LHCN-M2 (cell line): ENCODE measurements around the gene ARL4C. TPM values are rescaled to one million over a fixed set of nuclear protein-coding genes. Genes with fewer than 3 reads are reported as not detected.
A peak's percentile ranks its signal among the peaks of the same experiment; 100 is the strongest.

Experiments used
- DNase-seq: peaks from one replicate; pipeline ENCODE4 v3.0.0-alpha.2; 2012; ENCODE audit warnings: low read depth
- polyA plus RNA-seq: library from polyadenylated mRNA; unstranded; fragments of >200 nt; gene quantifications from one replicate; pipeline ENCODE4 v1.2.1, GENCODE V29; 2012; ENCODE audit warnings: missing spikeins
- total RNA-seq: library from RNA; depleted of rRNA; stranded (reverse); fragments of >200 nt; gene quantifications from 2 replicates; pipeline ENCODE4 v1.2.3, GENCODE V29; 2014; rRNA removed

ARL4C gene, protein sequence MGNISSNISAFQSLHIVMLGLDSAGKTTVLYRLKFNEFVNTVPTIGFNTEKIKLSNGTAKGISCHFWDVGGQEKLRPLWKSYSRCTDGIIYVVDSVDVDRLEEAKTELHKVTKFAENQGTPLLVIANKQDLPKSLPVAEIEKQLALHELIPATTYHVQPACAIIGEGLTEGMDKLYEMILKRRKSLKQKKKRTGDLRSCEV
- total RNA-seq, result 17.1 and 19.6 TPM in 2 replicates
- 10.5 TPM for polyA plus RNA-seq

DNA sequence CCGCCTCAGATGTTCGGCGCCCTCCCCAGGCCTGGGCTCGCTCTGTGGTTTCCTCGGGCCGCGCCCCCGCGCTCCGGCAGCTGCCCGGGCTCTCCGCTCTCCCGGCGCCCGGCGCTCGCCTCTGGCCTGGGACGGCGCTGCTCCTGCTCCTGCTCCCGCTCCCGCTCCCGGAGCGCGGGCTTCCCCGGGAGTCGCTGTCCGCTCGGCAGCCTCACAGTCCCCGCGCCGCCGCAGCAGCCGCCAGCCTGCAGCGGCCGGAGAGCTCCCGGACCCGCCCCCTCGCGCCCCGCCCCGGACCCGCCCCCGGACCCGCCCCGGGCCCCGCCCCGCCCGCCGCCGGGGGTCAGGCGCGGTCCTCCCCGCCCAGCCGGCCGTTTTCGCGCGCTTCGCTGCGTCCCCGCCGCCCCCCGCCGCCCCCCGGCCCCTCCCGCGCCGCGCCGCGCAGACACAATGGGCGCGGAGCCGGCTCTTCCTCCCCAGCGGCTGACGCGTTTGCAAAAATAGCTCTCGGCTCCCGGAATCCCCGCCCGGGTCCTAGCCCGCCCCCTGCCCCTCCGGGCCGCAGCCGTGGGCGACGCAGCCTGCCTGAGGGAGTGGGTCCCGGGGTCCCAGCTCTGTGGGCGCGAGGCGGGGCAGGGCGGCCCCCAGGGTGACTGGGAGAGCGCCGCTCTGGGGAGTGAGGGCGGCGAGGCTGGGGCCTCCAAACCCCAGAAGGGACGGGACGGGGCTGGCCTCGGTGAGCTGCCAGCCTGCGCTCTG is at the start of gene ARL4C:
Gene ARL4C (minus strand): TSS at position 247 of the 759 bp plus-strand sequence. CDS start 495 bp downstream, outside the sequence.
- peak; percentile 60 for DNase-seq

DNA sequence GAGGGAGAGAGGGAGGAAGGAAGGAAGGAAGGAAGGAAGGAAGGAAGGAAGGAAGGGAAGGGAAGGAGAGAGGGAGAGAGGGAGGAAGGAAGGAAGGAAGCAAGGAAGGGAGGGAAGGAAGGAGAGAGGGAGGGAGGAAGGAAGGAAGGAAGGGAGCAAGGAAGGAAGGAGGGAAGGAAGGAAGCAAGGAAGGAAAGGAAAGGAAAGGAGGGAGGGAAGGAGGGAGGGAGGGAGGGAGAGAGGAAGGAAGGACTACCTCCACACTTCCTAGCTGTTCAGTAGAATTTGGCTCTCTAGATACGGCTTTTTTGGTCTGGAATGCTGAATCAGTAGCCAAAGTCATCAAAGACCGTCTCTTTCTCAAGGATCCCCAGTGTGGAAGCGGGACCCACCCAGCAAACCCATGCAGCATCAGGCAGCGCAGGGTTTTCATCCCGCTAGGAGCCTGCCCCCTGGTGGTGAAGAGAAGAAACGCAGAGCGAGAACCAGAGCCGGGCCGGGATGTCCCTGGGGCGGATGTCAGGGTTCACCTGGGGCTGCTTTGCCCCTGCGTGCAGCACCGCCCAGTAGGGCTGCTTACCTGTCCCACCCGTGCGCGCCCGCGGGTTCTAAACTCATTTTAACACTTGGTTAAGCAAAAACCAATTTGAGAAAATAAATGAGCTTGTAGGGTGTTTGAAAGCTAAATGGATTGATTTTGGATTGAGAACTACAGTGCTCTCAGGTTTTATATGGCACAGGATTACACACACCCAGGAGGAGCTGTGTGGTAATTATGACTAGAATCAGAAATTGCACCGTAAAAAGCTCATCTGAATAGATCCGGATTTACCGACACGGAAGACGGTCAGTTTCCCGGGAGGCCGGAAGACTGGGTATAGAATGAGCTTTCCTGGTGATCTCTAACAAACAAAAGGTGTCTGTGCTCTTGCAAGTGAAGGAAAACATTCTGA is 48.1 kb upstream of the ARL4C start:
- DNase-seq, result peak; percentile 60

DNA sequence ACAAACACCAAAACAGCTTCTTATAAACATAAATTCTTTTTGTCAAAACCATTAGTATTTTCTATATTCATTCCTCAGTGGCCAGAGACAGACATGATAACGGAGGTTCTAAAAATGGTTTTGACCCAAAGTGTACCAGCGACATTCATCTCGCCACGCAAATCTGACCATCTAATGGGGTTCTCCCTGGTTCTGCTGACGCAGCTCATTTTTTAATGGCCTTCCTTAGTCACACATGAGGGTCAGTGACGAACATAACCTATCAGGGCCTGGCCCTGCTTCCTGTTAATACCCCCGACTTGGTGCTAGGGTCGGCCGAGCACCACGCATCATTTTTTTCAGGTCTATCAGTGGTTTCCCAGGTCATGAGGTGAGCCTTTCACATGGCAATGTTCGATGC is 45.9 kb upstream of the ARL4C start:
- no peak for DNase-seq

DNA sequence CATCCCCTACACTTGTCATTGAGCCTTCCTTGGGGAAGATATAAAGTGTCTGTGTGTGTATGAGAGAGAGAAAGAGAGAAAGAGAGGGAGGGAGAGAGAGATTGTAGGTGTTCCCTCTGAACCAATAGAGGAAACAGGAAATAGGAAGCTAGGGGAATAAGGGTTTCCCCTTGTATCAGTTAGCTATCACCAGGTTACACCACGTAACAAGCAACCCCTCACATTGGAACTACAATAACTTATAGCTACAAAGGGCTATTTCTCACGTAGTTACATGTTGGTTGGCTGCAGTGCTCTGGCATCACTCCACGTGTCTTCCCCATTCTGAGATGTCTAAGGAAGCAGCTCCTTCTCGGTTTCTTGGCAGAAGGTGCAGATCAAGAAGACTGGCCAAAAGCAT is 41.0 kb upstream of the ARL4C start:
- DNase-seq, result no peak

DNA sequence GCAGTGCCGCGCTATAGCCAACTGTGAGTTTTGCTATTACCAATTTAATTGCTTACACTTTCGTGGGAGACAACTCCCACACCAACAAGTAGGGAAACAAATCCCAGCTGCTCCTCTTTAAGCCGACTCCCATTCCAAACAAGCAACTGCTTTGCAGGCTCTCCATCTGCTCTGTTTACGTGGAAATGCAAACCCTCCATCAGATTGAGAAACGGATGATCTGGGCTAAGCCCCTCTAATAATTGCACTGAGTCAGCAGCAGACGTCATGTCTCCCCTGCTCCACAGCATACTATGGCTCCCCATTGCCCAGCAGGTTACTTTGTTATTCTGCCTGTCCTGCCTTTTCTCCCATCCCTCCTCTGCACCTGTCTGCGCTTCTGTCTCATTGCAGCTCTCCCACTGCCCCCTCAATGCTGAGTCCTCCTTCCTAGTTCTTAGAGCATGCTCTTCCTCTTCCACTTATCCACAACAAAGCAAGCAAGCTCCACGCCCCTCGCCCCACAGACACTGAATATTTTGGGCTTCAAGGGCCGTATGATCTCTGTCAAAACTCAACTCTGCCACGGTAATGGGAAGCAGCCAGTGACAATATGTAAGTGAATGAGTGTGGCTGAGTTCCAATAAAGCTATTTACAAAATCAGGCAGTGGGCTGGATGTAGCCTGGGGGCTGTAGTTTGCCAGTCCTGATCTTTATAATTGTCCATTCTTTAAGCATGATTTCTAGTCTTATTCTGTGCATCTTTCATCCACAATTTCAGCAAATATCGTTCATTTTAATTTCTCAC is 39.5 kb upstream of the ARL4C start:
- DNase-seq, result no peak

DNA sequence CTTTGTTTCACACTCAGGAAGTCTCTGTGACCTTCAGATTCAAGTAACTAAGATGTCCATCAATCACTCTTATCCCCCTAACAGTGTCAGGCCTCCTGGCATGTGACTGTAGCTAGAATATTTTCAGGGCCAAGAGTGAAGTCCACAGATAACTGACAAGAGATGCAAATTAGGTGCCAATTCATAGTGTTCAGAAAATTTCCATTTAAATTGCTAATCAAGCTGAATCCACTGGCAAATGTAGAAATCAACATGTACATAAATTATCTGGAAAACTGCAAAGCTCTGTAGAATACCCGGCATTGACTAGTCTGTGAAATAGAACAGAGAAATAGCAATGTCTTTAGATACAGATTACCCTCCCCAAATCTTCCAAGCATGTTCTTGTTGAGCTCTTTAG is 38.6 kb upstream of the ARL4C start:
- no peak for DNase-seq

DNA sequence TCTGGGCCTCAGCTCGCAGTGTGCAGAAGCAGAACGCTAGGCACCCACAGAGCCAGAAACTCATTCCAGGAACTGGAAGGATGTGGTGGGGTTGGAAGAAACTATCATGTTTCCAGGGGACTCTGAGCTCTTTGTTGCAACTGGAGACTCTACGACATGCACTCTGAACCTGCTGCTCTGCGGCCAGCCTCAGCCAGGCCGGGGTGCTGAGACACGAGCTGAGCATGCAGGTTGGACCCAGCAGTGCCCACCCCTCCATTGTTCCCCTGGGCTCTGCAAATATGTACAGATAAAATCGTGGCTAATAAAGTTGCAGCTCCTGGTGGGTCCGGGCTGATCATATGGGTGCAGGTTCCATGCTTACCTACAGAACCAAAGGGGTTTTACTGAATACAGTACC is 37.6 kb upstream of the ARL4C start:
- DNase-seq, result no peak

DNA sequence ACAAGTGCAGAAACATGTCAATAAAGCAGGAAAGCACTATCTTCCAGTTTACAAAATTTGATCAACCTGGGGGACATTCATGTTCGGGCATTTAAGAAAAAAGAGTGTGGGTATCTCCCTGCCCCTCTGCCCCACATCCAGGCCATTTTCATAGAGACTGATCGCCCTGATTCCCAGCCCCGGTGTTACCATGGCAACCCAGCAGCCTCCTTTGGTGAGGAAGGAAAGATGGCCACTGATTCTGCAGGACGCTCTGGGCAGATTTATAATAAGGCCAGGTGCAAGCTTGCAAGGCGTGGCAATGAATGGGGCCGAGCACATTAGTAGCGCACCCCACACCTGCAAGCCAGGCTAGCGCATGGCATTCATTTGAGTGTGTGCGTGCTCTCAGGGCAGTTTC is 36.7 kb upstream of the ARL4C start:
- no peak for DNase-seq

DNA sequence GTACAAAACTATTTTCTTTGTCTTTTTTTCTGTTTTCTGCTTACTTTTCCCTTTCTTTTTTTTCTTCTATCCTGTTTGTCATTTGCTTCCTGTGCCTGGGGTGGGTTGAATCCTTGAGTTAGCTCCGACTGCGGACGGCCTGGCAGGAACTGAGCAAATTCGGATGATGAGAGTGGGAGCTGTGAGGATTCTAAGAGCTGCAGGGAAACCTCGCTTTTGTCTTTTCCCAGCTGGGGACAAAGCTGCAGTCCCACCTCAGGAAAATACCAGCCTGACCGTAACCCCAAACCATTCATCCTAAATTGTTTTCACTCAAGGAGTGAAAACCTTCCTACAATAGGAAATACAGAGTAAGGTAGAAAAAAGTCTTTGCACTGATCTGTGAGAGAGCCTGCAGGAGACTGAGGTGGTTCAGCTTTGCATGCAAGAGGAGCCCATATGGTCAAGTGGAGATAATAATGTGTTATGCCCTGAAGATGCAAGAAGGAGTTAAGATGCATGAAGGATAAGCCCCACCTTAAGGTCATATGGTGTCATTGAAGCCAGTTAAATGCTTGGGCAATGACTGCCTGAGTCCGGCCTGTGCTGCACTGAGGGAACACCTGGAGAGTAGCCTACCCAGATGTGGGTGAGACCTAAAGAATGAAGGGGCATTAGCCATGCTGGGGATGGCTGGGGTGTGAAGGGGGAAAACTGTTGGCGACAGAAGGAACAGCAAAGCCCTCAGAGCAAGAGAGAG is 31.7 kb upstream of the ARL4C start:
- no peak for DNase-seq

DNA sequence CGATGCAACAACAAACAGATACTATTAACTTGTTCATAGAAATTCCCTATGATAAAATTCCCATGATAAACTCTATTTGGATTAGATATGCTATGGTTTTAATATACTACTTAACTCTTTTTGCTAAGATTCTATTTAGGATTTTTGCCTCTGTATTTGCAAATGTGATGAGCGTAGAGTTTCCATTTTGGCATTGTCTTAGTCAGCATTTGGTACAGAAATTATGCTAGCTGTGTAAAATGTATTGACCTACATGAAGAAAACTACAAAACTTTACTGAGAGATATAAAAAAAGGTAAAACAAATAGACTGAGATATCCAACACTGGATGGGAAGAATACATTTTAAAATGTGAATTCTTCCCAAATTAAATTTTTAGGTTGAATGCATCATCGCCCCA is 29.8 kb upstream of the ARL4C start:
- DNase-seq, result no peak

DNA sequence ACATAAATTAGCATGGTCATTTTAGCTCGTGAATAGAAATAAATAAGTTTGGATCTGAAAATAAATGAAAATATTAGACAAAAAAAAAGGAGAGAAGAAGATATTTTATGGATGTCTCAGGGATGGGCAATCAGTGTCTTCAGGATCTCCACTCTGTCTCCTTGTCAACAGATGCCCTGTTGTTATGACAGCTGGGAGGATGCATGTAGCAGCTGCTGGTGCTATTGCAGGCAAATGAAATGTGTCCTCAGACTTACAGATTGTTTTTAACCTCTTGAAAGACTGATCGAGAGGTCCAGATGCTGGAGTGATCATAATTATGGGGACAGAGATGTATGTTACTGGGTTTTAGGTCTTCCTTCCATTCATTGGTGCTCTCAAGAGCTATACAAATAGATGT is 24.7 kb upstream of the ARL4C start:
- peak; percentile 71 for DNase-seq

DNA sequence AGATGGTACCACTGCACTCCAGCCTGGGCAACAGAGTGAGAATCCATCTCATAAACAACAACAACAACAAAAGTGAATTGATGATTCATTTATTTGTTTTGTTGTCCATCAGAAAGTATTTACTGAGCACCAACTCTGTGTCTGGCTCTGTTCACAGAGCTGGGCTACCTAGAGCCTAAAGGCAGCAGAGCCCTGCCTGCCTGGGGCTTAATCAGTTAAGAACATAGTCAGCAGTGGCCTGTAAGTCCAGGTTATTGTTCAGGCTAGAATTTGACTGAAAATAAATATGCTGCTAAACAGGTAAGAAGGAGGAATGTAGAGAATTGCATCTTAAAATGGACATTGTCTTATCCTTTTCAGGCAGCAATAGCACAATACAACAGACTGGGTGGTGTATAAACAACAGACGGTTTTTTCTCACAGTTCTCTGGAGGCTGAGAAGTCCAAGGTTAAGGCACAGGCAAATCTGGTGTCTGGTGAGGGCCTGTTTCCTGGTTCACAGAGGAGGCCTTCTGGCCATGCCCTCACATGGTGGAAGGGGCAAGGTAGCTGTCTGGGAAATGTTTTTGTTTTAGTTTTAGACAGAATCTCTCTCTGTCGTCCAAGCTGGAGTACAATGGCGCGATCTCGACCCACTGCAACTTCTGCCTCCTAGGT is 22.2 kb upstream of the ARL4C start:
- DNase-seq, result no peak

DNA sequence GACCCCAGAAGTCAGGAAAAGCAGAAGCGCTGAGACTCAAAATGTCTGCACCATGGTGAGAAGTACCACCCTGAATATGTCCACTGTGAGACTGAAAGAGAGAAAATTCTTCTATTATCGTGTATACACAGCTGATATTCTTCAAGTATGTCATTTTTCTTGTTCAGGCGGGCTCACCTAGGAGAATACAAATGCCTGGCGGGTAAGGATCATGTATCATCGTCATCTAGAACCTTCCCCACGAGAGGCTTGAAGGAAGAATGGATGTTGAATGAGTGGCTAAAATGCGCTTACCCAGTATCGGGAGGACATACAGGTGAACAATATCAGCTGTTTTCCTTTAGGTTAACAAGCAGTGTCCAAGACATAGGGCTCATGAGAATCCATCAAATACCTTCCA is 21.1 kb upstream of the ARL4C start:
- DNase-seq, result no peak

DNA sequence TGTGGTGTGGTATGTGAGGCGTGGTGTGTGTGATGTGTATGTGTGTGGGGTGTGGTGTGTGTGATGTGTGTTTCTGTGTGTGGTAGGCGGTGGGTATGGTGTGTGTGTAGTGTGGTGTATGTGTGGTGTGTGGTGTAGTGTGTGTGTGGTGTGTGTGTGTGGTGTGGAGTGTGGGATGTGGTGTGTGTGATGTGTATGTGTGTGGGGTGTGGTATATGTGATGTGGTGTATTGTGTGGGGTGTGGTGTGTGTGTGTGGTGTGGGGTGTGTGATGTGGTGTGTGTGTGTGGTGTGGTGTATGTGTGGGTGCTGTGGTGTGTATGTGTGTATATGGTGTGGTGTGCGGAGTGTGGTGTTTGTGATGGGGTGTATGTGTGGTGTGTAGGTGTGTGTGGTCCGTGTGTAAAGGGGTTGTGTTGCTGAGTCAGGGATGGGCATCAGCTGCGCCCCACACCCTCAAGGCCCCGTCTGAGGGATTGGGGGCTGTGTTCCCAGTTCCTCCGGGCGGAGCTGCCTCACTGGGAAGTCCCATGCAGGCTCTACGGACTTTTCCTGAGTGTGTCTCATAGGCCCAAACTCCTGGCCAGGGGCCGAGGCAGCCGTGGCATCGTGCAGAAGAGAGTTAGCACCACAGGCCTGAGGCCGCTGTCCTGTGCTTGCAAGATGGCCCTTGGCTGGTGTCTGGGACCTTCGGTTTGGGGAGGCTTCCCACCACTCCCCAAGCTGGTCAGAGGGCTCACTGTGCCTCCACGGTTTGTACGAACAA is 18.2 kb upstream of the ARL4C start:
- no peak for DNase-seq

DNA sequence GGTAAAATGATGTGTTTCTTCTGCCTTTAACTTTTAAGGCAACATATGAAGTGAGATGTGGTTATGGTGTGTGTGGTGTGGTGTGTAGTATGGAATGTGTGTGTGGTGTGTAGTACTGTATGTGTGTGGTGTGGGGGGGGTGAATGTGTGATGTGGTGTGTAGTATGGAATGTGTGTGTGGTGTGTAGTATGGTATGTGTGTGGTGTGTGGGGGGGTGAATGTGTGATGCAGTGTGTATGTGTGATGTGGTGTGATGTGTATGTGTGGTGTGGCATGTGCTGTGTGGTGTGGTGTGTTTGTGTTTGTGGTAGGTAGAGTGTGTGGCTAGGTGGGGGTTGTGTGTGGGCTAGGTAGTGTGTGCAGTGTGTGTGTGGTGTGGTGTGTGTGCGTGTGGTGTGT is 17.2 kb upstream of the ARL4C start:
- DNase-seq, result no peak

DNA sequence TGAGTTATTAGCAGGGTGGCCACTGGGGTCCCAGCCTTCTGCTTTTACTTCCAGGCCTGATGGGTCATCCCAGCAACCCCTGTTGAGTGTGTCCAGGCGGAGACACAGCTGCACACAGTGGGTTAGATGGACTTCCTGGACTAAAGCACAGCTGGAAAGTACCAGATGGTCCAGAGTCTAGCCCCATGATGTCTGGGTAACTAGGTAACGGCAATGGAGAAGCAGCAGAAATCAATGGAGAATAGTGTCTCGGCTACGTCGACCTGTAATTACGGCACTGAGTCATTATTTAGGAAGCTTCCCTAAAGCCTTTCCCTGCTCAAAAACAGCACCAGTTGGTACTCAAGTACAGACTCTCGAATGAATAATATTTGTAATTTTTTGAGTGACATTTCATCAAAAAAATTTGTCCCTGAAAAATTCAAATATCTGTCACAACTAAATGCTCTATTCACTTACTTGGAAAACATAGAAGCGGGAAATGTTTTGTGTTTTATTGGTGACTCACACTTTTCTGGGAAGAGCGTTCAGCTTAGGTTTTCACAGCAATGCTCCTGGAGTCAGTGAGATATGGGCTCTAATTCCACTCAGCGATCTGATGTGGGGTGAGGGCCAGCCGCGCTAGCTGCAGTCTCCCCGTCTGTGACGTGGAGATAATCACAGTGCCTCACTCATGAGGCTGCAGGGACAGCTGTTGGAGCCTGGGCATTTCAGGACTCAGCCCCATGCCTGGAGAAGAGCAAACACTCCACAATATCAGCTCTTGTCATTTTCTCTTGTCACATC is 16.2 kb upstream of the ARL4C start:
- DNase-seq, result peak; percentile 7

DNA sequence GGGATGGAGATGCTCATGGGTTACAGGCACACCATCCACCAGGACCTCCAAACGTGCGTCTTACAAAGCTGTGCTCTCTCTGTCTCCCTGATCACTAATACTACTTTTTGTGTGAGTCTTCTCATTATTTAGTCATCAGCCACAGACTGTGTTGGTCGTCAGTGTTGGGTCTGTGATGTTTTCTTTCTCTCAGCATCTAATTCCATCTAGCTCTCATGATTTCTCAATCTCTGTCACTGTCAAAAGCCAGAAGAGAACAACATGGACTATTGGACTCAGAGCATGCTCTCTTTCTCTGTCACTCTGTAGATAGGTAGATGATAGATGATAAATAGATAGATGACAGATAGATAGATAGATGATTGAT is 6.0 kb upstream of the ARL4C start:
- no peak for DNase-seq

DNA sequence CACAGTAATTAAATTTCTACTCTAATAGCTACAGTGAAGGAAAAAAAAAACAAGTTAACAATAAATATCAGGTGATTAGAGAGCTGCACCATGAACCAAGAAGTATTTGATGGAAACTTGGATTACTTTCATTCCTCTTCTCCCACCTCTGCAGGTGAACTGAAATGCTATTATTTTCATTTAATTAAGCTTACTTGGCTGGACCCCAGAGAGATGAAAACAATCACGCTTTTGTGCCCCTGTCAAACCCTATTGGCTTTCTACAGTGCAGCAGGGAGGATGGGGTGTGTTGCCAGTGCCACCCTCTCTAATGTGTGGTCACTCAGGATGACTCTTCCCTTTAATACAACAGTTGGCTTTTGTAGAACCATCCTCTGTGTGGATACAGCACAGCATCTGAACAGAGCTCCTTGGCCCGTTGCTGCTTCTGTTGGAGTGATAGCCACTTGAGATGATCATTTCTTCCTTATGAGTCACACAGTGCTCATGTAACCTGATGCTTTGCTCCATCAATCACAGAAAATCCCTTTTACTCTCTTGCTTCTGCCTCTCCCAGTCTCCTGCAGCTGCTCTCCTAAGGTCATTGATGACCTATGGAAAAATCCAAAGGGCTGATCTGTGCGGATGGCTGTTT is 5.5 kb upstream of the ARL4C start:
- peak; percentile 94 for DNase-seq
